SK-N-SH (cell line): ENCODE measurements around the gene SCAANT1.

ENCODE experiments used
- CHD2 ChIP-seq: fragments of 150-350 bp; IDR thresholded peaks from 2 replicates; pipeline ENCODE4 v1.6.1; 2018; ENCODE audit warnings: low read length; ENCODE audit not compliant: partially characterized antibody
- CTCF ChIP-seq: fragments of 200-600 bp; sonication (generic); IDR thresholded peaks from 2 replicates; pipeline ENCODE4 v1.6.1; 2017; ENCODE audit warnings: antibody characterized with exemption, mild to moderate bottlenecking, moderate library complexity
- NFIC ChIP-seq: IDR thresholded peaks from 2 replicates; pipeline ENCODE4 v1.4.0; 2012; ENCODE audit warnings: borderline replicate concordance
- NRF1 ChIP-seq: IDR thresholded peaks from 2 replicates; pipeline ENCODE4 v1.6.1; 2012; ENCODE audit warnings: low read depth, mild to moderate bottlenecking, low read length
- RCOR1 ChIP-seq: fragments of 150-350 bp; IDR thresholded peaks from 2 replicates; pipeline ENCODE4 v1.6.1; 2017; ENCODE audit warnings: antibody characterized with exemption, low read length
- REST ChIP-seq: IDR thresholded peaks from 2 replicates; pipeline ENCODE4 v1.6.1; 2012; ENCODE audit warnings: mild to moderate bottlenecking, low read depth, low read length, moderate library complexity
- SIN3A ChIP-seq: IDR thresholded peaks from 2 replicates; pipeline ENCODE4 v1.6.1; 2012; ENCODE audit warnings: low read depth, mild to moderate bottlenecking, low read length, moderate library complexity, borderline replicate concordance
- TCF12 ChIP-seq: IDR thresholded peaks from 2 replicates; pipeline ENCODE4 v1.4.0; 2012
- ZBTB33 ChIP-seq: IDR thresholded peaks from 2 replicates; pipeline ENCODE4 v1.4.0; 2012; ENCODE audit warnings: low read depth, borderline replicate concordance

- TF ChIP-seq NRF1 (no peak), RCOR1 (no peak), REST (no peak), TCF12 (no peak), CTCF (no peak), CHD2 (no peak), SIN3A (no peak), NFIC (no peak), ZBTB33 (no peak)
These were observed 34.6 kb upstream of the SCAANT1 start for GRCh38 chr3:63946753-63947152.
